HEK293 (cell line): ENCODE results near the gene MAP4K5.

Source experiments
- BCL11A ChIP-seq: fragments of 450-650 bp; formaldehyde crosslinking; IDR thresholded peaks from 2 replicates; pipeline ENCODE4 v1.5.1; 2016; ENCODE audit warnings: low read depth, missing biosample characterization, missing genetic modification characterization
- BCL11B ChIP-seq: fragments of 450-650 bp; formaldehyde crosslinking; IDR thresholded peaks from 2 replicates; pipeline ENCODE4 v1.5.1; 2016; ENCODE audit warnings: low read depth, missing biosample characterization, missing genetic modification characterization
- KLF1 ChIP-seq: fragments of 450-650 bp; formaldehyde crosslinking; IDR thresholded peaks from 2 replicates; pipeline ENCODE4 v1.5.1; 2016; ENCODE audit warnings: missing biosample characterization, missing genetic modification characterization
- OVOL3 ChIP-seq: fragments of 450-650 bp; formaldehyde crosslinking; IDR thresholded peaks from 2 replicates; pipeline ENCODE4 v1.5.1; 2016; ENCODE audit warnings: missing biosample characterization, missing genetic modification characterization
- TRIM28 ChIP-seq: IDR thresholded peaks from 2 replicates; pipeline ENCODE4 v1.6.1; 2011; ENCODE audit warnings: low read length, control low read depth, borderline replicate concordance
- YY2 ChIP-seq: fragments of 450-650 bp; formaldehyde crosslinking; IDR thresholded peaks from 2 replicates; pipeline ENCODE4 v1.5.1; 2016; ENCODE audit warnings: missing biosample characterization, missing genetic modification characterization
- ZBTB1 ChIP-seq: fragments of 450-650 bp; formaldehyde crosslinking; IDR thresholded peaks from 2 replicates; pipeline ENCODE4 v1.5.1; 2016; ENCODE audit warnings: missing biosample characterization, missing genetic modification characterization
- ZFP41 ChIP-seq: fragments of 450-650 bp; formaldehyde crosslinking; IDR thresholded peaks from 2 replicates; pipeline ENCODE4 v1.5.1; 2016; ENCODE audit warnings: missing biosample characterization, missing genetic modification characterization, borderline replicate concordance
- ZNF175 ChIP-seq: fragments of 450-650 bp; formaldehyde crosslinking; IDR thresholded peaks from 2 replicates; pipeline ENCODE4 v1.5.1; 2016; ENCODE audit warnings: missing biosample characterization, missing genetic modification characterization
- ZNF701 ChIP-seq: fragments of 450-650 bp; formaldehyde crosslinking; IDR thresholded peaks from 2 replicates; pipeline ENCODE4 v1.5.1; 2016; ENCODE audit warnings: missing biosample characterization, missing genetic modification characterization
- ZNF76 ChIP-seq: fragments of 450-650 bp; formaldehyde crosslinking; IDR thresholded peaks from 2 replicates; pipeline ENCODE4; 2016; ENCODE audit warnings: low read depth, missing biosample characterization, missing genetic modification characterization, borderline replicate concordance
- TF ChIP-seq, protein P1 (sequence below): fragments of 450-650 bp; formaldehyde crosslinking; IDR thresholded peaks from 2 replicates; pipeline ENCODE4 v1.5.1; 2016; ENCODE audit warnings: missing biosample characterization, missing genetic modification characterization
- TF ChIP-seq, protein P2 (sequence below): fragments of 450-650 bp; formaldehyde crosslinking; IDR thresholded peaks from 2 replicates; pipeline ENCODE4 v1.5.1; 2016; ENCODE audit warnings: missing biosample characterization, missing genetic modification characterization, borderline replicate concordance
- TF ChIP-seq, protein P3 (sequence below): fragments of 450-650 bp; formaldehyde crosslinking; IDR thresholded peaks from 2 replicates; pipeline ENCODE4 v1.5.1; 2016; ENCODE audit warnings: missing biosample characterization, missing genetic modification characterization

DNA sequence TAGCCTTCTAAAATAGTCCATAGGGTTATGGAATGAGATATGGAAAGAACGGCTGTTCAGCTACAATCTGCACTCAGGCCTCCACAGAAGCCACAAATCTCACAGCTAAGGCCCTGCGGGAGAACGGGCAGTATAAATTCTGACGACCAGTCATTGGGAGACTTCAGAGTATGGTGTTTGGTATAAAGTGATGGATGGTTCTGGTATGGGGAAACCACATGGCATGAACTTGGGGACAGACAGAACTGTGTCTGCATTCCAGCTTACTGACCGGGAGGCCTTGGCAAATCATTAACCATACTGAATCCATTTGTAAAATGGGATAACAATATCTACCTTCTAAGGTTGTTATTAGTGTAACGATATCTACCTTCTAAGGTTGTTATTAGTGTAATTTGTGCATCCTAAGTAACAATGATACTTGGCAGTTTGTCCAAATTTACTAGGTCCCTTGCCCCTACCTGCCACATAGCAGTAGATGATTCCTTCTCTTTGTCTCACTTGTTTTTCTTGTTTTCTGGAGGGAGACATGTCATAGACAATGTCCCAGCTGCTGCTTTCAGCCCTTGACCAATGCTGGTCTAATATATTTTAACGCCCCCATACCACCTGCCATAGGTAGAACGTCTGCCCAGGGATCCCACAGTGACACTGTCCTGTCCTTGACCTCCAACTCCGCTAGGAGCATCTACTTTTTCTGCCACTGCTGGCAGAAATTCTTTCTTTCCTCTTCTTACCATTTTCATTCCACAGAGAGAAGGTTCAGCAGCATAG lies 142.5 kb downstream of the MAP4K5 start:
- TF ChIP-seq, protein P1, sequence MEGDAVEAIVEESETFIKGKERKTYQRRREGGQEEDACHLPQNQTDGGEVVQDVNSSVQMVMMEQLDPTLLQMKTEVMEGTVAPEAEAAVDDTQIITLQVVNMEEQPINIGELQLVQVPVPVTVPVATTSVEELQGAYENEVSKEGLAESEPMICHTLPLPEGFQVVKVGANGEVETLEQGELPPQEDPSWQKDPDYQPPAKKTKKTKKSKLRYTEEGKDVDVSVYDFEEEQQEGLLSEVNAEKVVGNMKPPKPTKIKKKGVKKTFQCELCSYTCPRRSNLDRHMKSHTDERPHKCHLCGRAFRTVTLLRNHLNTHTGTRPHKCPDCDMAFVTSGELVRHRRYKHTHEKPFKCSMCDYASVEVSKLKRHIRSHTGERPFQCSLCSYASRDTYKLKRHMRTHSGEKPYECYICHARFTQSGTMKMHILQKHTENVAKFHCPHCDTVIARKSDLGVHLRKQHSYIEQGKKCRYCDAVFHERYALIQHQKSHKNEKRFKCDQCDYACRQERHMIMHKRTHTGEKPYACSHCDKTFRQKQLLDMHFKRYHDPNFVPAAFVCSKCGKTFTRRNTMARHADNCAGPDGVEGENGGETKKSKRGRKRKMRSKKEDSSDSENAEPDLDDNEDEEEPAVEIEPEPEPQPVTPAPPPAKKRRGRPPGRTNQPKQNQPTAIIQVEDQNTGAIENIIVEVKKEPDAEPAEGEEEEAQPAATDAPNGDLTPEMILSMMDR (tag by site-specific recombination) = no peak
- TF ChIP-seq ZNF701 (tag by site-specific recombination) (no peak), ZNF76 (no peak), OVOL3 (no peak), YY2 (tag by site-specific recombination) (no peak), BCL11A (tag by site-specific recombination) (no peak), BCL11B (tag by site-specific recombination) (no peak), ZFP41 (tag by site-specific recombination) (no peak), ZBTB1 (no peak), ZNF175 (tag by site-specific recombination) (no peak), TRIM28 (no peak), KLF1 (tag by site-specific recombination) (no peak)
- TF ChIP-seq, protein P2, sequence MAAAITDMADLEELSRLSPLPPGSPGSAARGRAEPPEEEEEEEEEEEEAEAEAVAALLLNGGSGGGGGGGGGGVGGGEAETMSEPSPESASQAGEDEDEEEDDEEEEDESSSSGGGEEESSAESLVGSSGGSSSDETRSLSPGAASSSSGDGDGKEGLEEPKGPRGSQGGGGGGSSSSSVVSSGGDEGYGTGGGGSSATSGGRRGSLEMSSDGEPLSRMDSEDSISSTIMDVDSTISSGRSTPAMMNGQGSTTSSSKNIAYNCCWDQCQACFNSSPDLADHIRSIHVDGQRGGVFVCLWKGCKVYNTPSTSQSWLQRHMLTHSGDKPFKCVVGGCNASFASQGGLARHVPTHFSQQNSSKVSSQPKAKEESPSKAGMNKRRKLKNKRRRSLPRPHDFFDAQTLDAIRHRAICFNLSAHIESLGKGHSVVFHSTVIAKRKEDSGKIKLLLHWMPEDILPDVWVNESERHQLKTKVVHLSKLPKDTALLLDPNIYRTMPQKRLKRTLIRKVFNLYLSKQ (tag by site-specific recombination) = no peak
- TF ChIP-seq, protein P3, sequence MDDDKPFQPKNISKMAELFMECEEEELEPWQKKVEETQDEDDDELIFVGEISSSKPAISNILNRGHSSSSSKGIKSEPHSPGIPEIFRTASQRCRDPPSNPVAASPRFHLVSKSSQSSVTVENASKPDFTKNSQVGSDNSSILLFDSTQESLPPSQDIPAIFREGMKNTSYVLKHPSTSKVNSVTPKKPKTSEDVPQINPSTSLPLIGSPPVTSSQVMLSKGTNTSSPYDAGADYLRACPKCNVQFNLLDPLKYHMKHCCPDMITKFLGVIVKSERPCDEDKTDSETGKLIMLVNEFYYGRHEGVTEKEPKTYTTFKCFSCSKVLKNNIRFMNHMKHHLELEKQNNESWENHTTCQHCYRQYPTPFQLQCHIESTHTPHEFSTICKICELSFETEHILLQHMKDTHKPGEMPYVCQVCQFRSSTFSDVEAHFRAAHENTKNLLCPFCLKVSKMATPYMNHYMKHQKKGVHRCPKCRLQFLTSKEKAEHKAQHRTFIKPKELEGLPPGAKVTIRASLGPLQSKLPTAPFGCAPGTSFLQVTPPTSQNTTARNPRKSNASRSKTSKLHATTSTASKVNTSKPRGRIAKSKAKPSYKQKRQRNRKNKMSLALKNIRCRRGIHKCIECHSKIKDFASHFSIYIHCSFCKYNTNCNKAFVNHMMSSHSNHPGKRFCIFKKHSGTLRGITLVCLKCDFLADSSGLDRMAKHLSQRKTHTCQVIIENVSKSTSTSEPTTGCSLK = no peak
